GF-D8 (cell line): Measurements from ENCODE around the gene LUC7L.
"Not testable (repeated sequence)": the region's sequence is repeated elsewhere in the genome, so short reads cannot be mapped to it uniquely, and the experiment has no call there.

Experiments
- DNase-seq: peaks from one replicate; lab custom pipeline; 2025; lab: John Stamatoyannopoulos, UW

LUC7L gene

GRCh38 chr16:179211-180092 lies 49.8 kb downstream of the LUC7L start:
- DNase-seq: no peak

- no peak for DNase-seq
Measured at GRCh38 chr16:178668-179015, 50.6 kb downstream of the LUC7L start.

- no peak for DNase-seq
Measured at GRCh38 chr16:177981-178667, 51.1 kb downstream of the LUC7L start.

GRCh38 chr16:177394-177822 lies 51.8 kb downstream of the LUC7L start:
- DNase-seq: no peak

- DNase-seq: not testable (repeated sequence)
Measured at GRCh38 chr16:176477-177382, 52.5 kb downstream of the LUC7L start, which contains the start of gene HBA1. TSS of gene HBA1 (plus strand) at chr16:176680. CDS start at chr16:176717, 37 bp downstream.

GRCh38 chr16:176006-176405 lies 53.2 kb downstream of the LUC7L start:
- DNase-seq: not testable (repeated sequence)

- DNase-seq: no peak
Measured at GRCh38 chr16:175011-175949, 54.0 kb downstream of the LUC7L start.

GRCh38 chr16:173928-174769 lies 55.1 kb downstream of the LUC7L start:
- not testable (repeated sequence) for DNase-seq

- DNase-seq: not testable (repeated sequence)
Measured at GRCh38 chr16:173211-173854, 55.9 kb downstream of the LUC7L start.

- not testable (repeated sequence) for DNase-seq
Measured at GRCh38 chr16:172374-172941, 56.8 kb downstream of the LUC7L start, which contains the start of gene HBA2. TSS of gene HBA2 (plus strand) at chr16:172876. CDS start at chr16:172913, 37 bp downstream.

GRCh38 chr16:170788-171187 lies 58.5 kb downstream of the LUC7L start:
- no peak for DNase-seq

- DNase-seq: not testable (repeated sequence)
Measured at GRCh38 chr16:170088-170507, 59.2 kb downstream of the LUC7L start.

- DNase-seq: no peak
Measured at GRCh38 chr16:169014-169413, 60.2 kb downstream of the LUC7L start.

GRCh38 chr16:168424-168823 lies 60.8 kb downstream of the LUC7L start:
- no peak for DNase-seq

GRCh38 chr16:167122-167690 lies 62.0 kb downstream of the LUC7L start:
- DNase-seq: no peak

- no peak for DNase-seq
Measured at GRCh38 chr16:166375-167121, 62.7 kb downstream of the LUC7L start.

- DNase-seq: no peak
Measured at GRCh38 chr16:165539-166374, 63.5 kb downstream of the LUC7L start, which contains the start of gene HBM. TSS of gene HBM (plus strand) at chr16:165978. CDS start at chr16:165998, 20 bp downstream.
